ENCODE measurements around the gene HCRTR1.

HCRTR1 gene

GRCh38 chr1:31600641-31601040, 16.8 kb upstream of the HCRTR1 start:
- Histone ChIP-seq H3K36me3 (no peaks in the 10 kb centered on the region), H3K4me2 (peak overlapping the region in 7 of 11 experiments; percentile 13 to 79 (median 56); a peak in 11 of 22 replicates), H3K4me3 (no peak overlapping the region), H3K9ac (no peak overlapping the region), H3K4me1 (peaks cover 26 to 68% (median 62%) of the 10 kb centered on the region in 10 experiments), H4K20me1 (no peaks in the 10 kb centered on the region), H3K9me3 (replicated peaks in 1 of 11) (peaks cover 0 to 13% (median 4%) of the 10 kb centered on the region in 11 experiments; a peak in 10 of 22 replicates), H3K27me3 (no peaks in the 10 kb centered on the region), H3K27ac (peak overlapping the region in 7 of 11 experiments; percentile 33 to 96 (median 91); a peak in 10 of 22 replicates)
- no peak for TF ChIP-seq Cebpa-rat (IDR thresholded peaks at IDR 0.05)

GRCh38 chr1:31602081-31602480, 15.4 kb upstream of the HCRTR1 start:
- Histone ChIP-seq H3K9ac (no peak overlapping the region), H3K4me2 (no peak overlapping the region), H3K4me3 (no peak overlapping the region), H3K36me3 (no peaks in the 10 kb centered on the region), H3K27me3 (no peaks in the 10 kb centered on the region), H3K27ac (no peak overlapping the region), H3K4me1 (peaks cover 26 to 64% (median 56%) of the 10 kb centered on the region in 10 experiments), H3K9me3 (replicated peaks in 1 of 11) (peaks cover 0 to 13% (median 4%) of the 10 kb centered on the region in 11 experiments; a peak in 10 of 22 replicates), H4K20me1 (no peaks in the 10 kb centered on the region)
- no peak for TF ChIP-seq Cebpa-rat (IDR thresholded peaks at IDR 0.05)

DNA sequence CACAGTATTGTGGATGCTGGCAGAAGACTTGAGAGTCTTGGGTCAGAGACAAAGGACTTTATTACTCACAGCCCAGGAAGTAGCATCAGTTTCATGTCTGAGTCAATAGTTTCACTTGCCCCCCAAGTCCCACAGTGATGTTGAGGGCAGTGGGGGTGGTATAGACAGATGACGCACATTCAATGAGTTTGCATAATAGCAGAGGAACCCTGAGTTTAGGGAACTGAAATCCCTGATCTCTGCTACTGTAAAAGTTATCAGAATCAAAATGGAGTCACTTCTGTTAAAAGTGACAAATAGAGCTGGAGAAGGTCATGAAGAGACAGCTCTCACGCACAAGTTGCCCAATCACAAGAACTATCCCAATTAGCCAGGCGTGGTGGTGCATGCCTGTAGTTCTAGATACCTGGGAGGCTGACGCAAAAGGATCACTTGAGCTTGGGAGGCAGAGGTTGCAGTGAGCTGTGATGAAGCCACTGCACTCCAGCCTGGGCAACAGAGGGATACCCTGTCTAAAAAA, 11.5 kb upstream of the HCRTR1 start:
- Histone ChIP-seq H3K9ac (peak overlapping the region in 6 of 11 experiments; percentile 19 to 53 (median 34); a peak in 8 of 22 replicates), H4K20me1 (no peaks in the 10 kb centered on the region), H3K27me3 (no peaks in the 10 kb centered on the region), H3K9me3 (replicated peaks in 1 of 11) (peaks cover 0 to 13% (median 4%) of the 10 kb centered on the region in 11 experiments; a peak in 9 of 22 replicates), H3K4me3 (no peak overlapping the region), H3K4me2 (peak overlapping the region; percentile 10 to 77 (median 59); a peak in 20 of 22 replicates), H3K36me3 (no peaks in the 10 kb centered on the region), H3K27ac (peak overlapping the region; percentile 18 to 80 (median 74); a peak in 21 of 22 replicates), H3K4me1 (peaks cover 15 to 45% (median 25%) of the 10 kb centered on the region in 10 experiments)
- TF ChIP-seq Cebpa-rat (IDR thresholded peaks at IDR 0.05) = peak in 9 of 11 experiments; percentile 18 to 74 (median 56); a peak in 8 of 22 replicates

- Histone ChIP-seq H3K9me3 (replicated peaks in 1 of 11) (peaks cover 0 to 8% (median 0%) of the 10 kb centered on the region in 11 experiments; a peak in 7 of 22 replicates), H3K9ac (no peak overlapping the region), H4K20me1 (no peaks in the 10 kb centered on the region), H3K27ac (peak overlapping the region in 2 of 11 experiments; percentile 17 to 73; a peak in 2 of 22 replicates), H3K36me3 (no peaks in the 10 kb centered on the region), H3K4me1 (peaks cover 9 to 56% (median 26%) of the 10 kb centered on the region in 10 experiments; a peak in 19 of 20 replicates), H3K27me3 (no peaks in the 10 kb centered on the region), H3K4me3 (no peak overlapping the region), H3K4me2 (peak overlapping the region in 2 of 11 experiments; percentile 36 to 71; a peak in 2 of 22 replicates)
- TF ChIP-seq Cebpa-rat (IDR thresholded peaks at IDR 0.05) = no peak
These were observed 10.1 kb upstream of the HCRTR1 start for GRCh38 chr1:31607360-31607759.

DNA sequence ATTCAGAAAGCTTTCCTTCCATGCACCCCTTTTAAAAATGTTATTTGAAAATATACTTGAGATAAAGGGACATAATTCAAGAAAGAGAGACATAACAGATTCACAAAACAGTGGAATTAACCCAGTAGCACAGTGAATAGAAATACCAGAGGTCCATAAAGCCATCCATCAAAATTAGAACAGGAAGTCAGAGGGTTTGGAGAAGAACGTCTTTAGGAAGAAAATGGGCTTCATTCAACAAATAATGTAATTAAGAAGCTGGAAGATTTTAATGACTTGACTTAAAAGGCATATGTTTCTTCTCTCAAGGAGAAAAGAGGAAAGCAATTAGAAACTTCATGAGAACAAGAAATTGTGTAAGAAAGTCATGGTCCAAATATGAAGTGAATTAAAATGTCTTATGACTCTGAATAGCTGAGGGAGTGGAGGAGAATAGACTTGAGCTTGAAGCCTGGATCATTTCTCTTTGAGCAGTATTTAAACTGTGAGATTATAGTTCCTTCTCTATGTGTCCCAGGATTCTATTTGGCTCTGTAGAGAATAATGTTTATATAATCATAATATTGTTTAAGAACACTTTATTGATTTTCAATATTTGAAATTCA, 7.9 kb upstream of the HCRTR1 start:
- peaks cover 0 to 11% (median 0%) of the 10 kb centered on the region in 11 experiments; a peak in 2 of 22 replicates for H3K9me3 ChIP-seq (replicated peaks in 1 of 11)
- H3K36me3 ChIP-seq = no peaks in the 10 kb centered on the region
- no peaks in the 10 kb centered on the region for H3K27me3 ChIP-seq
- H3K27ac ChIP-seq = no peak overlapping the region
- H3K4me1 ChIP-seq = peaks cover 24 to 70% (median 41%) of the 10 kb centered on the region in 10 experiments
- no peak for TF ChIP-seq Cebpa-rat (IDR thresholded peaks at IDR 0.05)
- no peak overlapping the region for H3K9ac ChIP-seq
- peak overlapping the region in 2 of 11 experiments; percentile 37 to 45; a peak in 3 of 22 replicates for H3K4me2 ChIP-seq
- H3K4me3 ChIP-seq = no peak overlapping the region
- H4K20me1 ChIP-seq = no peaks in the 10 kb centered on the region

- Histone ChIP-seq H3K36me3 (no peaks in the 10 kb centered on the region), H3K4me2 (peak overlapping the region; percentile 48 to 99 (median 65)), H4K20me1 (0 out of 22 replicates have a peak, but pooled peaks cover 0 to 5% (median 0%) of the 10 kb centered on the region in 11 experiments), H3K9me3 (replicated peaks in 1 of 11) (peaks cover 0 to 3% (median 0%) of the 10 kb centered on the region in 11 experiments; a peak in 1 of 22 replicates), H3K27ac (peak overlapping the region in 10 of 11 experiments; percentile 33 to 66 (median 62); a peak in 20 of 22 replicates), H3K4me1 (peaks cover 42 to 62% (median 53%) of the 10 kb centered on the region in 10 experiments), H3K9ac (peak overlapping the region in 5 of 11 experiments; percentile 4 to 54 (median 42); a peak in 8 of 22 replicates), H3K4me3 (no peak overlapping the region), H3K27me3 (peaks cover 0 to 21% (median 15%) of the 10 kb centered on the region in 11 experiments; a peak in 16 of 22 replicates)
- no peak for TF ChIP-seq Cebpa-rat (IDR thresholded peaks at IDR 0.05)
These were observed 3.0 kb upstream of the HCRTR1 start for GRCh38 chr1:31614414-31615005.

DNA sequence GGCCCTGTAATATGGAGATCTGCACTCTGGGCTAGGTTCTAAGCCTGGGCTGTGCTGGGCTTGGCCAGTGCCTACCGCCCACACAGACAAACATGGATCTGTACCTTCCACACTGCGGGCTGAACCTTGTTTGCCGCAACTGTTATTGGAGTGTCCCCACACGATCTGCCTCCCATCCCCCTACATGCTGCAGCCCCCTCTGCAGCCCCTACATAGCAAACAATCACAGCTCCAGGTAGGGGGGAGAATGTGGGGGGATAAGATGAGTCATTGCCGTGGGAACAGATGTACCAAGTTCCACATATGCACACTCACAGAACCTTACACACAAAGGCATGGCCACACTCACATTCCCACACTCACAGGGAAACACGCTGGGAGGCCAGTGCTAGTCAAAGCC, 2.1 kb upstream of the HCRTR1 start:
- no peak for TF ChIP-seq Cebpa-rat (IDR thresholded peaks at IDR 0.05)

DNA sequence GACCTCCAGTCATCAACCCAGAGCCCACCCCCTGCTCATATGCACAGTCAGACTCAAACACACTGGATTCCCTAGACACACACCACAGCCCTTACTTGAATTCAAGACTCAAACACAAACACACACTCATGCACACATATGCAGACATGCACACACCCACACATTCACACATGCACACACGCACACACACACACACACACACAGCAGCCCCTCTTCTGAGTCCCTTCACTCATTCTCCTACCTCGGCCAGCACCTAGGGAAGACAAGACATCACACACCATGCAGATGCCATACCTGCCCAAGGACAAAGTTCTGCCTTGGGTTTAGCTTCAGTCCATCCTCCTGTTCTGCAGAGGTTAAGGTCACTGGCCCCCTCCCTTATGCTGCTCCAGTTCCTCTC, 1.6 kb upstream of the HCRTR1 start:
- H3K27me3 ChIP-seq = peaks cover 0 to 21% (median 15%) of the 10 kb centered on the region in 11 experiments; a peak in 16 of 22 replicates
- no peak overlapping the region for H3K4me3 ChIP-seq
- H3K9ac ChIP-seq = no peak overlapping the region
- 0 out of 22 replicates have a peak, but pooled peaks cover 0 to 5% (median 0%) of the 10 kb centered on the region in 11 experiments for H4K20me1 ChIP-seq
- H3K4me1 ChIP-seq = peaks cover 49 to 71% (median 61%) of the 10 kb centered on the region in 10 experiments
- H3K9me3 ChIP-seq (replicated peaks in 1 of 11) = peaks cover 0 to 3% (median 0%) of the 10 kb centered on the region in 11 experiments; a peak in 1 of 22 replicates
- TF ChIP-seq Cebpa-rat (IDR thresholded peaks at IDR 0.05) = no peak
- H3K4me2 ChIP-seq = peak overlapping the region in 5 of 11 experiments; percentile 48 to 99 (median 97); a peak in 4 of 22 replicates
- H3K36me3 ChIP-seq = no peaks in the 10 kb centered on the region
- H3K27ac ChIP-seq = no peak overlapping the region

More for the DNA sequence above, 2.1 kb upstream of the HCRTR1 start:
- Histone ChIP-seq H3K36me3 (no peaks in the 10 kb centered on the region), H3K27ac (no peak overlapping the region), H3K27me3 (peaks cover 0 to 21% (median 15%) of the 10 kb centered on the region in 11 experiments; a peak in 16 of 22 replicates), H3K4me2 (peak overlapping the region in 8 of 11 experiments; percentile 48 to 99 (median 66); a peak in 10 of 22 replicates), H3K9me3 (replicated peaks in 1 of 11) (peaks cover 0 to 3% (median 0%) of the 10 kb centered on the region in 11 experiments; a peak in 1 of 22 replicates), H3K4me3 (no peak overlapping the region), H4K20me1 (0 out of 22 replicates have a peak, but pooled peaks cover 0 to 5% (median 0%) of the 10 kb centered on the region in 11 experiments), H3K9ac (no peak overlapping the region), H3K4me1 (peaks cover 50 to 71% (median 62%) of the 10 kb centered on the region in 10 experiments)
